Colonic mucosa (tissue), 4 donors: Measurements from ENCODE around the gene GALK2. TPM values are rescaled to one million over a fixed set of nuclear protein-coding genes. Genes with fewer than 3 reads are reported as not detected.
"Not testable (repeated sequence)": the region's sequence is repeated elsewhere in the genome, so short reads cannot be mapped to it uniquely, and the experiment has no call there.

Experiments used
- DNase-seq: peaks from one replicate; pipeline ENCODE4 v3.0.0-alpha.2; 2020
- H3K27ac ChIP-seq: fragments of 200-600 bp; one replicate; pipeline ENCODE4 v1.8.0; 2021
- H3K27me3 ChIP-seq: fragments of 200-600 bp; one replicate; pipeline ENCODE4 v1.8.0; 2021
- H3K36me3 ChIP-seq: fragments of 200-600 bp; one replicate; pipeline ENCODE4 v1.8.0; 2021
- H3K4me1 ChIP-seq: fragments of 200-600 bp; one replicate; pipeline ENCODE4 v1.8.0; 2021; ENCODE audit warnings: mild to moderate bottlenecking
- H3K4me3 ChIP-seq: fragments of 200-600 bp; one replicate; pipeline ENCODE4 v1.8.0; 2021
- H3K9ac ChIP-seq, 2 donors: one replicate each; pipeline ENCODE4 v1.7.0; 2013; ENCODE audit warnings: control low read depth in 2 of 2, low read depth in 2 of 2, low read length in 2 of 2
- H3K9me3 ChIP-seq: fragments of 200-600 bp; one replicate; pipeline ENCODE4 v1.8.0; 2021
- CTCF ChIP-seq: fragments of 200-600 bp; IDR thresholded peaks from one replicate; pipeline ENCODE4 v1.8.0; 2022; ENCODE audit warnings: antibody characterized with exemption, mild to moderate bottlenecking
- intact Hi-C: fragments of 100-400 bp; cut with DNase I; formaldehyde crosslinking; loops from one replicate; pipeline ENCODE4 v1.14.1; 2022
- total RNA-seq, 2 donors: library from RNA; stranded (reverse); fragmentation: NEBNext Ultra II Directional in 1 of 2; extraction: Animal tissue kit (Norgen Biotek cat#: 25700) in 1 of 2; gene quantifications; one replicate each; pipeline ENCODE4 v1.2.1, GENCODE V29; 2021
- donor health status: healthy.
- donor health status: DM: no; HTN: no; CAD: no.
- donor health status: DM: no; HTN: no; CAD: no.

Gene GALK2
- total RNA-seq, 2 donors from 2014 or later = 39.7 to 48.3 TPM

- Histone ChIP-seq H3K4me1 (no peaks in the 10 kb centered on the region), H3K27ac (no peak overlapping the region), H3K9me3 (no peaks in the 10 kb centered on the region), H3K36me3 (no peaks in the 10 kb centered on the region), H3K9ac (no peak overlapping the region), H3K27me3 (no peaks in the 10 kb centered on the region), H3K4me3 (no peak overlapping the region)
- intact Hi-C loops = no loop called here
- no peak for DNase-seq
- no peak for TF ChIP-seq CTCF
Measured at GRCh38 chr15:49179433-49180190, 9.6 kb downstream of the GALK2 start.

- intact Hi-C loops = no loop called here
- H3K36me3 ChIP-seq = no peaks in the 10 kb centered on the region
- H3K4me3 ChIP-seq = no peak overlapping the region
- H3K4me1 ChIP-seq = no peaks in the 10 kb centered on the region
- no peak overlapping the region for H3K9ac ChIP-seq
- no peak for DNase-seq
- H3K27me3 ChIP-seq = no peaks in the 10 kb centered on the region
- no peaks in the 10 kb centered on the region for H3K9me3 ChIP-seq
- no peak for TF ChIP-seq CTCF
- H3K27ac ChIP-seq = no peak overlapping the region
Measured at GRCh38 chr15:49182128-49182527, 12.1 kb downstream of the GALK2 start.

GRCh38 chr15:49183741-49184140 lies 13.7 kb downstream of the GALK2 start:
- H3K27ac ChIP-seq, H3K27me3 ChIP-seq, intact Hi-C loops, H3K4me1 ChIP-seq, H3K9ac ChIP-seq, H3K9me3 ChIP-seq, H3K4me3 ChIP-seq, H3K36me3 ChIP-seq, DNase-seq: not testable (repeated sequence)

- Histone ChIP-seq H3K9ac (no peak overlapping the region), H3K27me3 (no peaks in the 10 kb centered on the region), H3K36me3 (no peaks in the 10 kb centered on the region), H3K4me1 (no peaks in the 10 kb centered on the region), H3K4me3 (no peak overlapping the region), H3K9me3 (no peaks in the 10 kb centered on the region), H3K27ac (no peak overlapping the region)
- no peak for TF ChIP-seq CTCF
- DNase-seq = no peak
- intact Hi-C loops = no loop called here
Measured at GRCh38 chr15:49185473-49185872, 15.4 kb downstream of the GALK2 start.

GRCh38 chr15:49187549-49188245 lies 17.6 kb downstream of the GALK2 start:
- intact Hi-C loops = no loop called here

More at GRCh38 chr15:49187549-49188245, 17.6 kb downstream of the GALK2 start:
- Histone ChIP-seq H3K4me3 (no peak overlapping the region), H3K36me3 (no peaks in the 10 kb centered on the region), H3K27ac (no peak overlapping the region), H3K4me1 (no peaks in the 10 kb centered on the region), H3K9me3 (no peaks in the 10 kb centered on the region), H3K27me3 (no peaks in the 10 kb centered on the region), H3K9ac (no peak overlapping the region)
- no peak for TF ChIP-seq CTCF
- DNase-seq = no peak
